Activated naive CD8-positive, alpha-beta T cell treated with anti-CD3 and anti-CD28 coated beads, Interleukin-2, amount 50 U/mL, for 24 hours (primary cell): ENCODE measurements around the gene GPBAR1.

Source experiments
- ATAC-seq: fragments of 150-1000 bp; cut with Tn5 transposase; one replicate; pipeline ENCODE4 v1.10.0; 2021
- DNase-seq: peaks from one replicate; pipeline ENCODE4 v3.0.0; 2021
- H3K27ac Mint-ChIP-seq: one replicate; pipeline ENCODE4 v1.8.0; 2021; ENCODE audit warnings: mild to moderate bottlenecking, mixed read lengths
- H3K27me3 Mint-ChIP-seq: one replicate; pipeline ENCODE4 v1.8.0; 2021; ENCODE audit warnings: mixed read lengths
- H3K36me3 Mint-ChIP-seq: one replicate; pipeline ENCODE4 v1.8.0; 2021; ENCODE audit warnings: low read depth, mixed read lengths
- H3K4me1 Mint-ChIP-seq: one replicate; pipeline ENCODE4 v1.8.0; 2021; ENCODE audit warnings: mixed read lengths
- H3K4me3 Mint-ChIP-seq: one replicate; pipeline ENCODE4 v1.8.0; 2021; ENCODE audit warnings: mild to moderate bottlenecking, moderate library complexity, mixed read lengths
- H3K9me3 Mint-ChIP-seq: one replicate; pipeline ENCODE4 v1.8.0; 2021; ENCODE audit warnings: mixed read lengths

GPBAR1 gene

DNA sequence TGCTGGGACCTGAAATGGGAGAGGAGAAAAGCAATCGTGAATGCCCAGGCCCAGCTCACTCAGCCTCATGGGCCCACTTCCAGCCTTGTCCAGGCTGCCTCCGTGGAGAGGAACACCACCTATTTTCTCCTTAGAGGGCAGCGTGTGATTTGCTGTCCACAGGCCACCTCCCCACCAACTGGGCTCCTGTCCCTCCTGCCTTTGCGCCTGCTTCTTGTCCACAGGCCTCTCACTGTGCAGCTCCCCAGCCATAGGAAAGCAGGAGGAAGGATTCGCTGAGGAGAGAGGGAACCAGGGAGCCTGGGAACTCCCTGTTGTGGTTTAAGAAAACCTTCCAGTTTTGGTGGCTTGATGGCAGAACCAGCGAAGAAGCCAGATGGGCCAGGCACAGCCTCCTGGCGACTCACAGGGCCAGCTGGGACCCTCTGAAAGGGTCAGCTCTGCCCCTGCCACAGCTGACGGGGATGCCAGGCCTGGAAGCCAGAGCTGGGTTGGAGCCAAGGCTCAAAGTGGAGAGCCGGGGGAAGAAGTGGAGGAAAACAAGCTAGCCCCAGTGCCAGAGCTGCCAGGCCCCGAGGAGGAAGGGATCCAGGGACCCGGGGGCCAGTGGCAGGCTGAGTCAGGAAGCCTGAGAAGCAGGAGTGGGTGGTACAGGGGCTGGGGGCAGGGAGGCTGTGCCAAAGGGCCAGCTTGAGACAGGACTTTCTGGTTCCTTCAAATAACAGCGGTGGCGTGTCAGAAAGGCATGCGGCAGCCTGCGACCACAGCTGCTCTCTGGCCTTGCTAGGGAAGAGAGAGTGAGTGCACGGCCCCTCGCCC is 21.6 kb downstream of the GPBAR1 start:
- no peaks in the 10 kb centered on the region for H3K9me3 Mint-ChIP-seq
- no peaks in the 10 kb centered on the region for H3K27me3 Mint-ChIP-seq
- no peak for ATAC-seq
- H3K4me3 Mint-ChIP-seq = no peak overlapping the region
- H3K4me1 Mint-ChIP-seq = peaks cover 46% of the 10 kb centered on the region
- peak overlapping the region; percentile 27 for H3K27ac Mint-ChIP-seq
- DNase-seq = no peak
- H3K36me3 Mint-ChIP-seq = peaks cover 13% of the 10 kb centered on the region

DNA sequence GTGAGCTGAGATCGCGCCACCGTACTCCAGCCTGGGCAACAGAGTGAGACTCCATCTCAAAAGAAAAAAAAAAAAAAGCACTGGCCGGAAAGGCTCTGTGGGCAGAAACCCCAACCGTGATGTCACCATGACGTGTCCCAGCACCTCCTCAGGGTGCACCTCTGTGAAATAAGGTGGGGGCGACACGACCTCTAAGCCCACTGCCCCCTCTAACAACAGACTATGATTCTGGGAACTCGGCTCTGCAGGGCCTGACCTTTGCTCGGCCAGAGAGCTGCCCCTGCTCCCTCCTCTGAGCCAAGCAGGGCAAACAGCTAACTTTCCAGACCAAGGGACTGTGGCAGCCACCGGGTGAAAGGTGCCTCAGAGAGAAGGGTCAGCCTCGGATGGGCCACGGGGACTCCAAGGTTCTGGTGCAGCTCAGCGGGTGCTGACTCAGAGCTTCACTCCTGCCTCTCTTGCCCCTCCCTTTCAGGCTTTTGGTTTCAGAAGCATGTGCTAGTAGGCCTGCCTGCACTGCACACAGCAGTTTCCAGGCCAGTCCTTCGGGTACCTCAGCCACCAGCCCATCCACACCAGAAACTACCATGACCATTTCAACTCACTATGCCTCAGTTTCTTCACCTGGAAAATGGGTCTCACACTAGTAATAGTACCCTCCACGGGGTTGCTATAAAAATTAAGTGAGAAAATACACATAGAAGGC is 23.4 kb downstream of the GPBAR1 start:
- peak; percentile 59 for ATAC-seq
- Mint-ChIP-seq H3K36me3 (peaks cover 19% of the 10 kb centered on the region), H3K27me3 (no peaks in the 10 kb centered on the region), H3K4me1 (peaks cover 63% of the 10 kb centered on the region), H3K27ac (peak overlapping the region; percentile 98), H3K9me3 (no peaks in the 10 kb centered on the region), H3K4me3 (peak overlapping the region; percentile 83)
- DNase-seq = peak; percentile 66

DNA sequence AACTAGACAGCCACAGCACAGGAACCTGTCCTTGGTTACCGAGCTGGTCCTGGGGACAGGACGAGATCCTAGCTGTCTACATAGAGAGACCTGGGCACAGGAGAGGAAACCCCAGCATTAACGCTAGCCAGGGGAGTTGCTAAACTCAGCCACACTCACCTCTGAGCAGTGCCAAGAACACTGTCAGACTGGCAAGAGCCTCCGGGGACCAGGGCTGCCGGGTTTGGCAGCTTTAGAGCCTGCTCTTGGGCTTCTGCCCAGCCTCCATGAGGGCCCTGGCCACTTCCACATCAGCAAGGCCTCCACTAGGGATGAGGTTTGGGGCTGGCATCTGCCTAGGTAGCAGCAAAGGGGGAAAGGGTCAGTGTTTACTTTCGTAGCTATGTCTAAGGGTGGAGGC is 24.8 kb downstream of the GPBAR1 start:
- Mint-ChIP-seq H3K27ac (peak overlapping the region; percentile 98), H3K4me3 (peak overlapping the region; percentile 83), H3K36me3 (peaks cover 12% of the 10 kb centered on the region), H3K9me3 (no peaks in the 10 kb centered on the region), H3K27me3 (no peaks in the 10 kb centered on the region), H3K4me1 (peaks cover 76% of the 10 kb centered on the region)
- DNase-seq (no peak), ATAC-seq (no peak)

DNA sequence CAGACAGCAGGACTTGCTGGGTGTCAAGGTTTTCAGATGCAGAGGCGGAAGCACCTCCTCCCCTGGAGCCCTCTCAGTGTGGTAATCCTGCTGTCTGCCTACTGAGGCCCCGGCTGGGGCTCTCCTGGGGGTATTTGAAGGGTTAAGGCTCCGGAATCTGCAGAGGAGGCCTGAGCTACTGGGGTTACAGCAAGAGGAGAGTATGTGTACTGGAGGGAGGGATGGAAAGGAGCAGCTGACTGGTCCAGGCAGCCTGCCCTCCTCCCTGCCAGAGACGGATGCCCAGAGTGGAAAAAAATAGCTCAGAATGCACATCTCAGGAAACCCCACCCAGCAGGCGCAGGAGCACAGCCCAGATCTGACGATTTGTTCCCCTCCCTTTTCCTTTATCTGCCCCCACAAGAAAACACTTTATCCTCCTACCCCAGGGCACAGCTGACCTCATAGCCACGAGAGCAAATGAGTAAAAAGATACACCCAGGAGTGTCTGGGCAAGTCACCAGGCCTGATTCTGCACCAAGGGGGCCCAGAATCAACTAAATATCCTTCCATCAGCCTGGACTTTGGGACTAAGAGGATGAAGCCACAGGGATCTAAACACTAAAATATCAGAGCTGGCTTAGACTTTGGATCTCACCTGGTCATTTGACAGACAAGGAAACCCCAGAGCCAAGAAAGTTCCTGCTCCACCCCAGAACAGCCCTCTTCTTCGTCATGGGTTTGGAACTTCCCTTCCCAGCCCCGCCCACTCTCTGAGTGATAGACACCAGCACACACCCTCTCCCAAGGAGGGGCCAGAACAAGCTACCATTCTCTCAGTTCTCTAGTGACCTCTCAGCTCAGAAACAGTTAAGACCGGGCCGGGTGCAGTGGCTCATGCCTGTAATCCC is 26.0 kb downstream of the GPBAR1 start:
- H3K4me3 Mint-ChIP-seq = peak overlapping the region; percentile 83
- peak overlapping the region; percentile 98 for H3K27ac Mint-ChIP-seq
- H3K36me3 Mint-ChIP-seq = peaks cover 9% of the 10 kb centered on the region
- no peaks in the 10 kb centered on the region for H3K27me3 Mint-ChIP-seq
- peaks cover 83% of the 10 kb centered on the region for H3K4me1 Mint-ChIP-seq
- DNase-seq (peak; percentile 84), ATAC-seq (peak; percentile 81)
- H3K9me3 Mint-ChIP-seq = no peaks in the 10 kb centered on the region

DNA sequence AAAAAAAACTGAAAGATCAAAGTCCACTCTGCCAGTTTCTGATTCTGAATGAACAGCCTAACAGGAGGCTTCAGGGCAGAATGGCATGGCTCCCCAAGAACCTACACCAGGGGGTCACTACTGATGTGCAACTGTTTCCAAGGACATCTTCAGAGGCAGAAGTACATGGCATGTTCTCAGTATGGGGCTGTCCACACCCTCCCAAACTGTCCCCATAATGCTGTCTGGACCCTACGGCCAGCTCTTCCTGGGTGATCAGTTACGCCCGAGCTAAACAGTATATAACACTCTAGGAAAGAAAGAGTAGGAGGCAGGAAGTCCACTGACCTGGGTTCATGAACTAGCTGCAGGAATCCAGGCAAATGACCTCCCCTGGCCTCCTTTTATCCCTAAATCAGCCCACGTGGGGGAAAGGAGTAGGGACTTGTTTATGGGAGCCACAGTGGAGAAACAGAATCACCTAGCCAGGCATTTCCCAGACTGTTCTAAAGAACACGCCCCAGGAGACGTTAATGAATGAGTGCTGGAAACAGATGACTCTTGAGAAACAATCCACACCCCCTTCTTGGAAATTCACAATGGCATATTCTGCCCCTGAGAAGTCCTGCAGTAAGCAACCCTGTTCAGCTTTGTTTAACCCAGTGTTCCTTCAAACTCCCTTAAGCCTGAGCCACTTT is 29.0 kb downstream of the GPBAR1 start:
- H3K36me3 Mint-ChIP-seq = peaks cover 6% of the 10 kb centered on the region
- H3K27ac Mint-ChIP-seq = peak overlapping the region; percentile 87
- no peak for ATAC-seq
- H3K9me3 Mint-ChIP-seq = no peaks in the 10 kb centered on the region
- H3K27me3 Mint-ChIP-seq = no peaks in the 10 kb centered on the region
- peaks cover 80% of the 10 kb centered on the region for H3K4me1 Mint-ChIP-seq
- peak overlapping the region; percentile 85 for H3K4me3 Mint-ChIP-seq
- DNase-seq = no peak

DNA sequence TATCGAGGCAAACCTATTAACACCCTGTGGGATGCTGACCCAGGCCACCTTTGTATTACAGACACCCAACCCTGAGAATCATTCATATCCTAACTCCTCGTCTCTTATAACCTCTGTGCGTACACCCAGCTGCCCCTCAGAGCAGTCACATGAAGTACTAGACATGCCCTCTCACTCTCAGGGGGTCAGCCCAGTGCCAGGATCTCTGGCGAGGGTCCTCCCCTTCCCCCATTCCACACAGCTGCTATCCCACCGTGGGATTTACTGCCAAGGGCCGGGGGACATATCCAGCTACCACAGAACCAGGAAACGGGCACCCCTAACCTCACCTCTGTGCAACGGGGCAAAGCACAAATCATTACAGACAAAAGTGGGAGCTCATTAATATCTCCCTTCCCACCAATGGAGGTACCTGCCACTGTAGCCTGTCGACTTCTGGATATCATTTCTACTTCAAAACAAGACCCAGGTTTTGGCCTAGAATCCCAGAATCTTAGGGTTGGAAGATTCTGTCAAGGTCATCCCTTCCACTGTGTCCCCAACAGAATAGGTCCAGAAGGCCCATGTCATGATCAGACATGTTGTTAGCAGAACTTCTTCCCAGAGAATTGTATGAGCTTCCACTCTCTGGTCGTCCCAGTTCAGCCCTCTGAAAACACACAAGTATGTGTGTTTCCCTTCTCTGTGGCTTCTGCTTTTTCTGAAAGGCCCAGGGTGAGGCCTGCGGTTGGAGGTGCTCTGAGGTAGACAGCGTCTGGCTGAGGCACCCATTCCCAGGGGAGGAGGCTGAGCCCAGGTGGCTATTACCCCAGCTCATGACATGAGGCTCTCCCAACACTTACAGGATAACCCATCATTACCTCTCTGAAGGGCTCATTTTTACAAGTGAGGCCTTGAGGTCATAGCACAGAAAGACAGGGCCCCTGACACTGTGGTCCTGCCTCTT is 29.8 kb downstream of the GPBAR1 start:
- Mint-ChIP-seq H3K4me3 (peak overlapping the region; percentile 85), H3K36me3 (peaks cover 6% of the 10 kb centered on the region)
- DNase-seq = peak; percentile 51

DNA sequence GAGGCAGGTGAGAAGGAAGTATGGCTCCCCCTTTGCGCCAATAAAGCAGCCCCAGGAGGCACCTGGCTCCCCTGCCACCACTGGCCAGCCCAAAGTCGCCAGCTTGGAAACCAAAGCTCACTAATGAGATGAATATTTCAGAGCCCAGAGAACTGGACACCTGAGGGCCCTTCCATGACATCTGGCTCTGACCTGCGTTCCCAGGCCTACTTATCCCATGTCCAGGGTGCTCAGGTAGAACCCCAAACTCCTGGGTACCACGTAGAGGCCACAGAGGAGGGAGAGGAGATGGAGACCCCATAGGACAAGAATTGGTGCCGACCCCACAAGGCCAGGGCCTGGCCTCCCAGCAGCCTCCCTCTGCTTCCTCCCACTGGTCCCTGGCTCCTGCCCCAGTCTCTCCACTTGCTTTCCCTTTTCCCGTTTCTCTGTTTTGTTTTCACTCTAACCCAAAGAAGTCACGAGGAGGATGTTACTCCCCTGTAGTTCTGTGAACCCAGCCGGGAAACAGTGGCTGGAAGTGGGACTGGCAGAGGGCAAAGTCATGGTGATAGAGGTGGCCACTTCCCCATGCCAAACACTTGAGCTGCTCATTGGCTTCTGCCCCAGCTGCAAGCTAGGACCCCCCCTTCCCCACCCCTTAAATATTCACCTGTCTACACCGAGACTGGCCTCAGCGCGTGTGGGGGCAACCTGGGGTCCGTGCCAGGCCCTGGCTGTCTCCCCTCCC is 30.7 kb downstream of the GPBAR1 start:
- Mint-ChIP-seq H3K36me3 (peaks cover 6% of the 10 kb centered on the region), H3K27ac (peak overlapping the region; percentile 87), H3K9me3 (no peaks in the 10 kb centered on the region), H3K4me1 (peaks cover 63% of the 10 kb centered on the region), H3K4me3 (peak overlapping the region; percentile 85), H3K27me3 (no peaks in the 10 kb centered on the region)
- ATAC-seq (no peak), DNase-seq (no peak)

More for the DNA sequence above, 29.8 kb downstream of the GPBAR1 start:
- peak overlapping the region; percentile 87 for H3K27ac Mint-ChIP-seq
- peaks cover 71% of the 10 kb centered on the region for H3K4me1 Mint-ChIP-seq
- ATAC-seq = no peak
- no peaks in the 10 kb centered on the region for H3K27me3 Mint-ChIP-seq
- H3K9me3 Mint-ChIP-seq = no peaks in the 10 kb centered on the region

DNA sequence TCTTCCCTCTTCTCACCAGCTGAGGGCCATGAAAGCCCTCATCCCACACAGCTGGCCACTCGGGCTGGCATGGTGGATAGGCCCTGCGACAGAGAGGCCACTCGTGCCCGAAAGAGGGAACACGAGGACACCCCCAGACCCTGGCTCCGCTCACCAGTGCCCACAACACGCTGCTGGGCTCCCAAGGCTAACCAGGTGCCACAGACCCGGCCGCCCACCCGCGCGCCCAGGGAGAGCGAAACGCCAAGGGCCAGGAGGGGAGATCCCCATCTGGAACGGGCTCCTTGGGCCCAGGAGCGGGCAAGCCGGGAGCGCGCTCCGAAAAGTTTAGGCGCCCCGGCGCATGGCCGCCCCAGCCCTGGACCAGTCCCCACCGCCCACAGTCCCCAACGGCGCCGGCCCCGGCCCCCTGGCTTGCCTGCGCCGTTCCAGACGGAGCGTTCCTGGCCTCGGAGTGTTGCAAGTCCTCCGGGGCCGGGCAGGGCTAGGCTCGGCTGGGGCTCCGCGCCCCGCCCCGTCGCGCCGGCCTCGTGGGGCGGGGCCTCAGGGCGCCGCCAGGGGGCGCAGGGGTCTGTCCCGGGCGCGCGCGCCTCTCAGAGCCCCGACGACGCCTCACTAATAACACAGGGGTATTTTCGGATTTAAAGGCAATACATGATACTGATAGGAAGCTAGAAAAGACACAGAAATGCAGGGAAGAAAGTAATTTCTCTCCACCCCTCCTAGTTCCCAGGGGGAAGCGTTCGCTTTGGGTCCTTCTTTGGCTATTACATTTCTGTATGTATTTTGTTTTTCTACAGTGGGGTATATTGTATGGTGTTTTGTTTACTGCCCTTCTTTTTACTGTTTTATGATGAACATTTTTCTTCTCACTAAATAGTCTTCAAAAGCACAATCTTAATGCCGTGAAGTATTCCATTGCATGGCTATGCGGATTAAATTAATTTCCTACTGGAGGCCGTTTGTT is 31.5 kb downstream of the GPBAR1 start, which contains the start of gene TMBIM1:
Gene TMBIM1 (minus strand): TSS at position 456 of the 967 bp plus-strand sequence. CDS start 10,362 bp downstream, outside the sequence.
- no peaks in the 10 kb centered on the region for H3K27me3 Mint-ChIP-seq
- ATAC-seq = peak; percentile 86
- H3K27ac Mint-ChIP-seq = peak within 1 kb of the TSS; percentile 87
- H3K9me3 Mint-ChIP-seq = no peaks in the 10 kb centered on the region
- H3K4me3 Mint-ChIP-seq = peak within 1 kb of the TSS; percentile 85
- peaks cover 54% of the 10 kb centered on the region for H3K4me1 Mint-ChIP-seq
- DNase-seq = peak; percentile 83
- H3K36me3 Mint-ChIP-seq = peaks cover 6% of the 10 kb centered on the region

DNA sequence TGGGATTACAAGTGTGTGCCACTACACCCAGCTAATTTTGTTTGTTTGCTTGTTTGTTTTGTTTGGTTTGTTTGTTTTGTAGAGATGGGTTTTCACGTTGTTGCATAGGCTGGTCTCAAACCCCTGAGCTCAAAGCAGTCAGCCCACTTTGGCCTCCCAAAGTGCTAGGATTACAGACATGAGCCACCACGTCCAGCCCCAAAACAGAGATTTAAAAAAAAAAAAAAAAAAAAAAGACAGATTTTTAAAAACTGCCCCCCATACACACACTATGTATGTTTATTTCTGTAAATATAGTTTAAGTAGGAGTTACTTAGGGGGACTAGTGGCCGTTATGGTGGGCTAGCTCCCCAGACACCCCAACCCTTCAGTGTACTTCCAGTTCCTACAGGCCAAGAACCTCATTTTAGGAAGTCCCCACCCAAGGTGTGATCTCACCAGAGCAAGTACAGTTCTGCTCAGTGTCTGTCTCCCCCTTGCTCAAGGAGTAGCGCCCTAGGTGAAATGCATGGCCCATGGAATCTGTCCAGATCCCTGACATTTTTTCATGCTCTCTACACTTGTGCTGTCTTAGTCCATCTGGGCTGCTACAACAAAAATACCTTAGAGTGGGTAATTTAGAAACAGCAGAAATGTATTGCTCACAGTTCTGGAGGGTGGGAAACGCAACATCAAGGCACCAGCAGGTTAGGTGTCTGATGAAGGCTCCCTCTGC is 33.1 kb downstream of the GPBAR1 start:
- peaks cover 40% of the 10 kb centered on the region for H3K4me1 Mint-ChIP-seq
- ATAC-seq (no peak), DNase-seq (no peak)
- H3K4me3 Mint-ChIP-seq = peak overlapping the region; percentile 17
- H3K27me3 Mint-ChIP-seq = no peaks in the 10 kb centered on the region
- peaks cover 3% of the 10 kb centered on the region for H3K36me3 Mint-ChIP-seq
- no peak overlapping the region for H3K27ac Mint-ChIP-seq
- H3K9me3 Mint-ChIP-seq = no peaks in the 10 kb centered on the region

DNA sequence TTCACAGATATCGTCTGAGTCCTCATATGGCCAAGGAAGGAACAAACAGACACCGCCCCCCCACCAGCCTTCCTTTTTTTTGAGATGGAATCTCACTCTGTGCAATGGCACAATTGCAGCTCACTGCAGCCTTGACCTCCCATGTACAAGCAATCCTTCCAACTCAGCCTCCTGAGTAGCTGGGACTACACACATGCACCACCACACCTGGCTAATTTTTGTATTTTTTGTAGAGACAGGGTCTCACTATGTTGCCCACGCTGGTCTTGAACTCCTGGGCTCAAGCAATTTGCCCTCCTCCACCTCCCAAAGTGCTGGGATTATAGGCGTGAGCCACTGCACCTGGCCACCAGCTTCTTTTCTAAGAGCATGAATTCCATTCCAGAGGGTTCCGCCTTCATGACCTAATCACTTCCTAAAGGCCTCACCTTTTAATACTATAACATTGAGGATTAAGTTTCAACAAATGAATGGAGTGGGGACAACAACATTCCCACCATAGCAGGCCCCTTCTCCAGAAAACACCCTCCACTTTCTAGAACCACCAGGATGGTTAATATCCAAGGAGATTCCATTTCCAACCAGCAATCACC is 33.7 kb downstream of the GPBAR1 start:
- H3K36me3 Mint-ChIP-seq = no peaks in the 10 kb centered on the region
- H3K27ac Mint-ChIP-seq = no peak overlapping the region
- H3K9me3 Mint-ChIP-seq = no peaks in the 10 kb centered on the region
- peaks cover 35% of the 10 kb centered on the region for H3K4me1 Mint-ChIP-seq
- no peaks in the 10 kb centered on the region for H3K27me3 Mint-ChIP-seq
- DNase-seq (no peak), ATAC-seq (no peak)
- H3K4me3 Mint-ChIP-seq = no peak overlapping the region

DNA sequence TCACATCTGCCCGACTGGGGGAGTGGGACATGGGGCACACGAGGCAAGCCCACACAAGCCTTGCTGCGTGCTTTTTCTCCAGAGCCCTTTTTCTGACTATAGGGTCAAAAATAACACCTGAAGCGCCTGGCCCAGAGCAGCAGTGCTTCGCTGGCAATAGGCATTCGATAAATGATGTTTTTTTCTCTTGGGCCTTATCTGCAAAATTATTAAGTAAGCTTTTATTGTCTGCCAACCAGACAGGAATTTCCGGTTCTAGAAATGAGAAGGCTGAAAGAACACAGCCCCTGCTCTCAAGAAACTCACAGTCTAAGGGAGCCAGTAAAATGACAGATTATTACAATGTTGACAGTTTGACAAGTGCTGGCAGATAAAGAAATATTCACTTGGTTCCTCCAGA is 34.2 kb downstream of the GPBAR1 start:
- ATAC-seq (no peak), DNase-seq (no peak)
- peaks cover 30% of the 10 kb centered on the region for H3K4me1 Mint-ChIP-seq
- H3K9me3 Mint-ChIP-seq = no peaks in the 10 kb centered on the region
- H3K27ac Mint-ChIP-seq = no peak overlapping the region
- H3K36me3 Mint-ChIP-seq = no peaks in the 10 kb centered on the region
- no peaks in the 10 kb centered on the region for H3K27me3 Mint-ChIP-seq
- H3K4me3 Mint-ChIP-seq = no peak overlapping the region
